Activated T-cell treated with anti-CD3 and anti-CD28 coated beads, Interleukin-2, amount 50 U/mL, for 4 hours (primary cell): ENCODE results near the gene TRERF1. TPM values are rescaled to one million over a fixed set of nuclear protein-coding genes. Genes with fewer than 3 reads are reported as not detected.
A peak's percentile ranks its signal among the peaks of the same experiment; 100 is the strongest.

Experiments
- ATAC-seq, 2 donors: fragments of 200-7000 bp; cut with Tn5 transposase; one replicate each; pipeline ENCODE4 v1.10.0; 2021
- DNase-seq: peaks from one replicate; pipeline ENCODE4 v3.0.0-alpha.2; 2020
- H3K27me3 Mint-ChIP-seq: one replicate; pipeline ENCODE4 v1.8.0; 2021; ENCODE audit warnings: low read depth, mixed read lengths
- H3K36me3 Mint-ChIP-seq: one replicate; pipeline ENCODE4 v1.8.0; 2022; ENCODE audit warnings: mixed read lengths; ENCODE audit not compliant: insufficient read depth
- H3K4me1 Mint-ChIP-seq: one replicate; pipeline ENCODE4 v1.8.0; 2021; ENCODE audit warnings: low read depth, mixed read lengths
- H3K4me3 Mint-ChIP-seq: one replicate; pipeline ENCODE4 v1.8.0; 2021; ENCODE audit warnings: mild to moderate bottlenecking, moderate library complexity, mixed read lengths
- H3K9me3 Mint-ChIP-seq: one replicate; pipeline ENCODE4 v1.8.0; 2021; ENCODE audit warnings: mixed read lengths
- total RNA-seq, 3 donors: library from RNA; stranded (reverse); gene quantifications; one replicate each; pipeline ENCODE4 v1.2.1, GENCODE V29; 2021

TRERF1 gene
- total RNA-seq, 3 donors from 2014 or later: 8.9 to 9.4 (median 9.0) TPM

DNA sequence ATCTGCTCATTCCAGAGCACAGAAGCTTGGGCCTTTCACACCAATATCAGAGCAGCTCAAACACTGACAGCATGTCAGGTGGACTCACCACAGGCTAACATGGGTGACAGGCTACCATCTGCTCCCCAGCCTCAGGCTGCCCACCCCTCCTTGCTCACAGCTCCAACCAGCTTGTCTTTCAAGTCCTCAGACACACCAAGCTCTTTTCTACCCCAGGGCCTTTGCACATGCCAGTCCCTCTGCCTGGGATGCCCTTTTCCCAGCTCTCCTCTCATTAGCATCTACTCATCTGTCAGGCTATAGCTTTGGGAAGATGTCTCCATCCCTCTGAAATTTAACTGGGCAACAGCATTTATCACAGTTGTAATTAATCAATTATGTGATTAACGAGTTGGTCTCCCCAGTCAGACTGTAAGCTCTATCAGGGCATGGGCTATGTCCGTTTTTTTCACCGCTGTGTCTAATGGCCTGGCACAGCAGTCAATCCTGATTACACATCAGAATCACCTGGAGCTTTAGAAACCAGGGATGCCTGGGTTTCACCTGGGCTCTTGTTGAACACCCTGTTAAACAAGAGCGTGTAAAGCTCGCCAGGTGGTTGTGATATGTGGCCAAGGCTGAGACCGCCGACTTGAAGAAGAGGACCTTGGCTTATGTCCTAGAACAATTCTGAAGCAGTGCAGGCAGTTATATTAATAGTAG lies 145.1 kb downstream of the TRERF1 start:
- no peak for DNase-seq
- Mint-ChIP-seq H3K9me3 (no peaks in the 10 kb centered on the region), H3K36me3 (peaks cover 7% of the 10 kb centered on the region), H3K4me1 (peaks cover 14% of the 10 kb centered on the region), H3K27me3 (no peaks in the 10 kb centered on the region), H3K4me3 (no peak overlapping the region)
- no peak for ATAC-seq

DNA sequence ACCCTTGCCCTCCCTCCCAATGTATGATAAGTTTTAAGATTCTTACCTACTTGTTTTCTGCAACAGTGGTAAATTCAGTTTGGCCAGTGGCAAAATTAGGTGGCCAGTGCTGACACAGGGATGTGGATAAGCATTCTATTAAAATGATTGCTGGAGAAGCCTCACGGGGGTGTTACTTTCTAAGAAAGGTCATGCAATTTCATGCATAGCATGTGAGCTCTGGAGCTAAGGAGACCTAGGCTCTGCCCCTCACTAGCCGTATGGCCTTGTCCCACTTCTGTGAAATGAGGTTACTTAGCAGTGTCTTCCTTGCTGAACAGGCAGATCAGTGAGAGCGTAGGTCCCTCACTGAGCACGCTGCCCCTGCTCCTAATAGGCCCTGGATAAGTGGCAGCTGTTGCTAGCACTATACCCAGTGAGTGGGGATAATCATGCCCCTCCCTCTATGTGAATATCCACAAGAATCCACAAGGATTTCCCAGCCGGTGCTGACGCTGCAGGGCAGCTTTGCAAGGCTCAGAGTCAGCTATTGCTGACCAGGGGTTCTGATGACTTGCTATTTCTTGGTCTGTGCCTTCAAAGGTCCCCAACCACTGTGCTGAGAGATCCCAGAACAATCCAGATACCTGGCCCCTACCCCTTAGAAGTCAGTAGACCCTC lies 147.5 kb downstream of the TRERF1 start:
- H3K4me3 Mint-ChIP-seq: no peak overlapping the region
- H3K36me3 Mint-ChIP-seq: peaks cover 8% of the 10 kb centered on the region
- no peaks in the 10 kb centered on the region for H3K27me3 Mint-ChIP-seq

DNA sequence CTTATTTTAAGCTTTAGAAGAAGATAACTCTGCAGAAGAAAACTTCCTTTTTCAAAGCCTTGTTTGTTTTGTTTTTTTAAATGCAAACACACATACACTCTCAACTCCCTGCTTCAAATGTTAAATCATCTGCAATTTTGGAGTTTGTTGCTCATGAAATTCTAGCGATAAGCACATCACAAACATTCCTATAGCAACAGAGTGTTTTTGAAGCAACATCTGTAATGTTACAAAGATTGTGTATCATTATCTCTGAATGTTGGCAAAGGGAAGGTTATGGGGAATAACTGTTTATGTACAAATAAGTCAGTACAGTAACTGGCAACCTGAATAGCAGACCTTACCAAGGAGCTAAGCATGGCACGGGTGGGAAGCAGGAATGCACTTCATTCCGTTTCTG lies 149.3 kb downstream of the TRERF1 start:
- H3K9me3 Mint-ChIP-seq: no peaks in the 10 kb centered on the region
- H3K36me3 Mint-ChIP-seq: peaks cover 5% of the 10 kb centered on the region
- peaks cover 14% of the 10 kb centered on the region for H3K4me1 Mint-ChIP-seq
- no peak overlapping the region for H3K4me3 Mint-ChIP-seq
- no peaks in the 10 kb centered on the region for H3K27me3 Mint-ChIP-seq
- DNase-seq (no peak), ATAC-seq (no peak)

More for the DNA sequence above, 147.5 kb downstream of the TRERF1 start:
- peaks cover 13% of the 10 kb centered on the region for H3K4me1 Mint-ChIP-seq
- no peaks in the 10 kb centered on the region for H3K9me3 Mint-ChIP-seq
- no peak for ATAC-seq
- no peak for DNase-seq

DNA sequence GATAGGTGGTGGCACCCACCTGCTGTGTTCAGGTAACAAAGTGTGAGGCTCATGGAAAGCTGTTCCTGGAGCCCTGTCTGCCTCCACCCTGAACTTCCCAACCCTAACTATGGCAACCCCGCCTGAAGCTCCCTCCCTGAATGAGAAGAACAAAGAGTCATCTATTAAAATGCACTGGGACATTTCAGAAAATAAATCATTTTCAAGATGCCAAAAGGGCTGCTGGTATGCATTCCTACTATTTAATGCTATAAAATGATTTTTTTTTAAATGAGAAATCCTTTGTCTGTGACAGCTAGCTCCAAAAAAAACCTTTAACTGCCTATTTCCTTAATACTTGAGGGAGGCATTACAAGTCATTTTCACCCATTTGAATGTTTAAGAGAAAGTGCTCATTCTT lies 149.7 kb downstream of the TRERF1 start:
- Mint-ChIP-seq H3K9me3 (no peaks in the 10 kb centered on the region), H3K36me3 (peaks cover 5% of the 10 kb centered on the region), H3K4me3 (no peak overlapping the region), H3K27me3 (no peaks in the 10 kb centered on the region), H3K4me1 (peaks cover 19% of the 10 kb centered on the region)
- DNase-seq (no peak), ATAC-seq (no peak)

DNA sequence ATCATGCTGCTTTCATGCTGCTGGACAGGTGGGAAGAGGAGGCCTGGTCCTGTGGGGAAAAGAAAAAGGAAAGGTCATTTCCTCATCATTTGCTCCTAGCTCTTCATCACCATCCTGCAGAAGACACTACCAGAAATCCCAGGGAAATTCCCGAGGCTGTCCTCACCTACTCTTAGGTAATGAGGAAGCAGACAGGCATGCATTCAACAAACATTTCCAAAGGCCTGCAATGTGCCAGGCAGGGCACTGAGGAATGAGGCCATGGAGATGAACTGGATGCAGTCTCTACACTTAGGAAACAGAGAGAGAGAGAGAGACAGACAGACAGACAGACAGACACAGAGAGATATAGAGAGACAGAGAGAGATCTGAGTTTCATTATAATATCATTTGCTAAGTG lies 151.0 kb downstream of the TRERF1 start:
- ATAC-seq (no peak), DNase-seq (no peak)
- peaks cover 29% of the 10 kb centered on the region for H3K4me1 Mint-ChIP-seq
- H3K27me3 Mint-ChIP-seq: no peaks in the 10 kb centered on the region
- H3K36me3 Mint-ChIP-seq: peaks cover 5% of the 10 kb centered on the region
- H3K4me3 Mint-ChIP-seq: no peak overlapping the region
- H3K9me3 Mint-ChIP-seq: no peaks in the 10 kb centered on the region

DNA sequence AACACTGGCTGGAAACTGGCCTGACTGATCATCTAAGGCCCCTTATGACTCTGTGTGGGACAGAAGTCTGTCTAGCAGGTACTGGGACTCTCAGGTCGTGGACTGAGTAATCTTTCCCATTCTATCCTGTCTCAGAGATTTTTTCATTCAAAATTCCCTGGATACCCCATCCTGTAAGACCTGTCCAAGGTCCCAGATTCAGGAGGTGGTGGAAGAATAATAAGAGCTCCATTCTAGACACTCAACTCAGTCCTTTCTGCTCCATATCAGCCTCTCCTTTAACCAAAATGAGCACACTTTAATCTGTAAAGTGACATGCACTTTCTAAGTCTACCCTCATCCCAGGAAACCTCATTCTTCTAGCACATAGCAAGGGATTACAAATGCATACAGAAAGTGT lies 151.5 kb downstream of the TRERF1 start:
- Mint-ChIP-seq H3K9me3 (no peaks in the 10 kb centered on the region), H3K4me3 (no peak overlapping the region), H3K4me1 (peaks cover 30% of the 10 kb centered on the region), H3K36me3 (peaks cover 5% of the 10 kb centered on the region), H3K27me3 (no peaks in the 10 kb centered on the region)
- no peak for ATAC-seq
- no peak for DNase-seq

DNA sequence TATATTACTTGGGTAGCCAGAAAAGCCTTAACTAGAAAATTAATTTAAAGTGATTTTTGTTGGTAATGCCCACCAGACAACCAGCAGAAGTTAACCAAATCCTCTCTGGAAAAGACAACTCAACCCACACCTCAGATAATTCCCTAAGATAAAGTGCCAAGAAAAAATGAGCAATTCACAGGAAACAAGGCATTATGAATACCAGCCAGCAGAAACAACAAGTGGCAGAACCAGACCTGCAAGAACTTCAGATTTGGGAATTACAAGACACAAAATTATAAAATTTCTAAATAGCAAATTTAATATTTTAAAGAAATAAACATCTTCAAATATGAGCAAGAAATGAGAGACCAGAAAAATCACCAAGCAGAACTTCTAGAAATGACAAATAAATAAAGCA lies 154.1 kb downstream of the TRERF1 start:
- peaks cover 52% of the 10 kb centered on the region for H3K4me1 Mint-ChIP-seq
- H3K36me3 Mint-ChIP-seq: peaks cover 10% of the 10 kb centered on the region
- no peak overlapping the region for H3K4me3 Mint-ChIP-seq
- no peaks in the 10 kb centered on the region for H3K9me3 Mint-ChIP-seq
- no peaks in the 10 kb centered on the region for H3K27me3 Mint-ChIP-seq
- DNase-seq (no peak), ATAC-seq (no peak)

DNA sequence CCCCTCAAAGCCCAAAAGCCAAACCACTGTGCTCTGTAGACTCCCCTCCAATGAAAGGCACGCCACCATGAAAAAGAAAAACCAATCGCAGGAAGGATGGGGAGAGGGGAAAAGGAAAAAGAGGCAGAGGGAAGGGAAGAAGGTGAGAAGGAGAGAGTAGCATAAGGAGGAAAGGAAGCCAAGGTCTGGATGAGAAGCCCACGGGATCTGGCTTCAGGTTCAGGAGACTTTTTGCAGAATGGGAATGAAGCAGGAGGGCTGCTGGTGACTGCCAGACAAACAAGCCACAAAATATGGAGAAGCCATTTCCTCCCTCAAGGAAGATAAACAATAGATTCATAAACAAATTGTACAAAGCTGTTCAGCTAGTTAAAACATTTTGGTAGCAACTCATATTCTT lies 155.1 kb downstream of the TRERF1 start:
- peaks cover 10% of the 10 kb centered on the region for H3K36me3 Mint-ChIP-seq
- DNase-seq (no peak), ATAC-seq (no peak)
- no peak overlapping the region for H3K4me3 Mint-ChIP-seq
- peaks cover 58% of the 10 kb centered on the region for H3K4me1 Mint-ChIP-seq
- H3K9me3 Mint-ChIP-seq: no peaks in the 10 kb centered on the region
- no peaks in the 10 kb centered on the region for H3K27me3 Mint-ChIP-seq

DNA sequence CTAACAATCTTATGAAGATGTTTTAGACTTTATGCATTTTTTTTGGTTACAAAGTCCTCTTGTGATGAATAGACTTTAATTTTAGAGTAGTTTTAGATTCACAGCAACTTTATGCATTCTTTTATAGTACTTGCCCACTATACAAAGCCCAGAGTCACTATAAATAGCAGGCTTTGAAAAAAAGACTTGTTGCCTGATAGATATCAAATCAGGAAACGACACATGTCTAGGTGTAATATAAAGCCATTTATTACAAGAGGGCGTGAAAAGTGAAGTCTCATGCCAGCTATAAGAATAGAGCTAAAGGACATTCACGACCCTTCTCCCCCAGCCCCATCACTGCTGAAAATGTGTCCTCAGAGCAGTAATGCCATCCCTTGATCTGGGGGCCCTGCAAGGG lies 156.0 kb downstream of the TRERF1 start:
- H3K4me1 Mint-ChIP-seq: peaks cover 55% of the 10 kb centered on the region
- peaks cover 10% of the 10 kb centered on the region for H3K36me3 Mint-ChIP-seq
- no peaks in the 10 kb centered on the region for H3K27me3 Mint-ChIP-seq
- H3K4me3 Mint-ChIP-seq: no peak overlapping the region
- DNase-seq (no peak), ATAC-seq (no peak)
- H3K9me3 Mint-ChIP-seq: no peaks in the 10 kb centered on the region

DNA sequence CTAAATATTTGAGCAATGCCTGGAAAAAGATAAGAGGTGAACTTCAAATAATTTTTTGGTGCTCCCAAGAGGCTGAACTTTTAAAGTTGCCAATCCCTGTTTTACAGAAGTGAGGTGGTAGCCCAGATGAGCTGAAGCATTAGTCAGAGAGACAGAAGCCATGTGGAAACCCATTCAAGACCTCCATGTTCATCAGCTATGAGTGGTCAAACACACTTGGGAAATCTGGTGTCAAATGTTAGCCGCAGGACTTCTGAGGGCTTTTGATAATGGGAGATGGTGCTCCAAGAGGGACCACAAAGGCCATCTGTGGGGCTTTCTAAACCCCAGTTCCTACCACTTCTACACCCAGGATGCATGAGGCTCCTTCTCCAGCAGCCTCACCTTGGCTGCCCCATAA lies 156.5 kb downstream of the TRERF1 start:
- H3K4me1 Mint-ChIP-seq: peaks cover 56% of the 10 kb centered on the region
- ATAC-seq (no peak), DNase-seq (no peak)
- peaks cover 13% of the 10 kb centered on the region for H3K36me3 Mint-ChIP-seq
- no peaks in the 10 kb centered on the region for H3K27me3 Mint-ChIP-seq
- no peaks in the 10 kb centered on the region for H3K9me3 Mint-ChIP-seq
- no peak overlapping the region for H3K4me3 Mint-ChIP-seq

DNA sequence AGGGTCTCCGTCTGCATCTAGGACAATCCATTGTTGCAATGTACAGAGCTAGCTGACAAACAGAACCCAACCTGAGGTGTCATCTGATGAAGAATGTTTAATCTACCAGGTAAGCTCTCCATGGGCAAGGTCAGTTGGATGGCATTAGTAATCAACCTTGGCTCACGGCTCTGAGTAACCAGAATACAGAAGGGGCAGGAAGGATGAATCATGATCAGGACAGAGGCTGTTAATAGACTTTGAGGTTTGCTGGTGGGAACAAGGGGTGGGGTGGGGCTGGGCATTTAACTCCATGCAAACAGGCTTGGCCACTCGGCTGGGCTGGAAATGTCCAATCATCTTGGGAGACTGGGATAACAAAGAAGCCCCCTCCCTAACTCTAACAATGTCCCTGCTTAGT lies 157.0 kb downstream of the TRERF1 start:
- Mint-ChIP-seq H3K4me3 (peak overlapping the region; percentile 3), H3K4me1 (peaks cover 58% of the 10 kb centered on the region), H3K27me3 (no peaks in the 10 kb centered on the region), H3K9me3 (no peaks in the 10 kb centered on the region), H3K36me3 (peaks cover 12% of the 10 kb centered on the region)
- no peak for DNase-seq
- peak in 1 of 2 donors; percentile 42 for ATAC-seq

DNA sequence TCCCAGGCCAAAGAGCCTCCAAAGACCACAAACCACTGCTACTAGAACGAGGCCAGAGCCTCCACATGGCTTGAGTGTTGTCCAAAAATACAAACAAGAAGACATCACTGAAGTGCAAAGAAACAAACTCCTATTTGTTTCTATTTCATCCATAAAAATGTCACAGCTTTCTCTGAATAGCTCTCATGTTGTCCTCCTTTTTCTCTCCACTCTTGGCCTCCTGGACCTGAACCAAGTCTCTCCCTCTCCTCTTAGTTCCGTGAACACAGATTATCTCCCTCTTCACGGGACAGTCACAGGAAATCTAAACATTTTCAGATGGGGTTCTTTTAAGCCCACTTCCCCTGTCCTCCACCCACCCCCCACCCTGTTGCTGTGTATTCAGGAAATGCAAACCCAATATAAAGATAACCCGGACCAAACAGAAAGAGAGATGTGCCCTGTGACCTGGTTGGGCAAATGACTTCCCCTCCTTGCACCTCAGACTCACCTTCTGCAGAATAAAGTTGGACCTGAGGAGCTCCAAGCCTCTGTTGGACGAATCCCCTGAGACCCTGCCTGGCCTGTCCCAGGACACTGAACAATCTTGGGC lies 158.2 kb downstream of the TRERF1 start:
- H3K9me3 Mint-ChIP-seq: no peaks in the 10 kb centered on the region
- H3K27me3 Mint-ChIP-seq: no peaks in the 10 kb centered on the region
- H3K4me1 Mint-ChIP-seq: peaks cover 64% of the 10 kb centered on the region
- H3K36me3 Mint-ChIP-seq: peaks cover 16% of the 10 kb centered on the region
- DNase-seq: no peak
- H3K4me3 Mint-ChIP-seq: peak overlapping the region; percentile 11
- ATAC-seq: no peak

DNA sequence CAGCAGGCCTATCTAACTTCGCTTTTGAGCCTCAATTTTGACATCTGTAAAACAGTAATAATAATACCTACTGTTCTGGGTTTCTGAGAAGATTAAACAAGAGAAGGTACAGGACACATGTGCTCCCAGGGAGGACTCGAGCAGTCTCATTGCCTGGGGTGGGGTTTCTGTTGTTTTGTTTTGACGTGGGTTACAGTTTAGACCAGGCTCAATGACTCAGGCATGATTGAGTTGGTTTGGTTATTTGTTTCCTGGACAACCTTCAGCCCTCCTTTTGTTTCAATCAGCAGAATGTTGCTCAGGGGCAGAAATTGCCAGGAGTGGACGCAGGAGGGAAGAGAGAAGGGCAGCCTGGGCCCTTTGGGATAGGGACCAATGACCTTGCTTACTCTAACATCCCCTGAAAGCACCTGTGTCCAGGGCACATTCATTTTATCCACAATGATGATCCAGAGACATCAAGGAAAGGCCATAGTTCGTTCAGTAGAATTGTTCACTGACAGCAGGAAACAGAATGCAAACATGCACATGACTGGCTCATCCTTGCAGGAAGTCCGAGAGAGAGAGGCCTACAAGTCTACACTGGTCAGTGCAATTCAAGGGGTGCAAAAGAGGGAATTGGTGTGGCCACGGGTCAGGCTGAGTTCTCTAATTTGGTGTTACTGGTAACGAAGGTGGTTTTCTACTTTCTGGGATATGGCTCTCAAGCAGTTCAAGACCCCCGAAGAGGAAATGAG lies 159.6 kb downstream of the TRERF1 start:
- Mint-ChIP-seq H3K4me1 (peaks cover 67% of the 10 kb centered on the region), H3K4me3 (no peak overlapping the region), H3K27me3 (no peaks in the 10 kb centered on the region), H3K36me3 (peaks cover 21% of the 10 kb centered on the region), H3K9me3 (peaks cover 4% of the 10 kb centered on the region)
- ATAC-seq: peak; percentile 48 to 75
- no peak for DNase-seq

DNA sequence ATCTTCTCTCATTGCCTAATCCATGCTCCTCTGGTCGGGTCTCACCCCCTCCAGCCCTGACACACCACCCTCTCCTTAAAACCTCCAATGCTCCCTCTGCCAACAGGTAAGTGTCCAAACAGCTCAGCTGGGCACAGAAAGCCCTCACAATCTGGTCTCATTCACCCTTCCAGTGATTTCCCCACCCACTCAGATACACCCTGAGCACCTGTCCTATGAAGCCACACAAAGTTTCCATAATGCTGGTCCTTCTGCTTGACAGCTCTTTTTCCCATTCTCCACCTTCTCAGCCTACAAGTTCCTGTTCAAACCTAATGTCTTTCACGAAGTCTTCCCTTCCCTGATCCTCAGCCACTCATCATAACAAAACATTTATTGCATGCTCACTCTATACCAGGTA lies 164.0 kb downstream of the TRERF1 start:
- H3K4me1 Mint-ChIP-seq: peaks cover 32% of the 10 kb centered on the region
- peaks cover 23% of the 10 kb centered on the region for H3K36me3 Mint-ChIP-seq
- peaks cover 4% of the 10 kb centered on the region for H3K9me3 Mint-ChIP-seq
- no peak overlapping the region for H3K4me3 Mint-ChIP-seq
- H3K27me3 Mint-ChIP-seq: no peaks in the 10 kb centered on the region
- ATAC-seq: no peak
- DNase-seq: no peak
